ENCODE results near the gene CLASP2.

DNA sequence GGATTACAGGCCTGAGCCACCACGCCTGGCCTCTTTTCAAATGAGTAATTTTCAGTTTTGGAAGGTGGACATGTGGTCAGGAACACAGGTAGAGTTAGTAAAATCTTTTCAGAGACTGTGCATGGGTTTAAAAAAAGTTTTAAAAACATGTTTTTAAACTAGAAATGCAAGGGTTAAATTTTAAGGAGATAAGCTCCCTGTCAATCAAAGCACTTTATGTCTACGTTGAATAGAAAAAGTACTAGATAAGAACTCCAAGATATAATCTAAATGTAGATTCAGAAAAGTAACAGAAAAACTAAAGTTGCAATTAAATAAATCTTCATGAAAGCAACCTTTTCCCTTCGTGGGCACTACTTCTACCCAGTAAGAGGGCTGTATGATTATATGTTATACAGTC, 131.7 kb downstream of the CLASP2 start:
- TF ChIP-seq GATA2 (IDR thresholded peaks at IDR 0.05; ENCODE audit: low read depth, low read length) = no peak
- TF ChIP-seq GATA3 (IDR thresholded peaks at IDR 0.05; ENCODE audit: low read depth, low read length) = no peak
